HL-60 (cell line): ENCODE measurements around the gene SUPT20H.
A peak's percentile ranks its signal among the peaks of the same experiment; 100 is the strongest.

Experiments
- DNase-seq, 2 experiments: peaks; one replicate each; pipeline ENCODE4 v3.0.0-alpha.2; 2010 to 2020; ENCODE audit warnings: low read depth in 1 of 2, low spot score in 1 of 2
- H3K27ac ChIP-seq: fragments of 250-450 bp; sonication (Bioruptor Pico); replicated peaks from 2 replicates; pipeline ENCODE4 v1.5.1; 2020; ENCODE audit warnings: mild to moderate bottlenecking, moderate library complexity
- H3K27me3 ChIP-seq: fragments of 250-450 bp; sonication (Bioruptor Pico); 2 replicates; pipeline ENCODE4 v1.5.1; 2021; ENCODE audit warnings: mild to moderate bottlenecking, moderate library complexity; ENCODE audit not compliant: insufficient read depth, poor library complexity, severe bottlenecking
- H3K4me3 ChIP-seq: replicated peaks from 2 replicates; pipeline ENCODE4 v1.5.1; 2011; ENCODE audit warnings: mild to moderate bottlenecking, control low read depth, low read length; ENCODE audit not compliant: insufficient read depth
- GABPA ChIP-seq: IDR thresholded peaks from 2 replicates; pipeline ENCODE4 v1.6.1; 2012; ENCODE audit warnings: low read depth
- POLR2AphosphoS5 ChIP-seq: IDR thresholded peaks from 2 replicates; pipeline ENCODE4 v1.6.1; 2012; ENCODE audit warnings: low read depth
- SPI1 ChIP-seq: IDR thresholded peaks from 2 replicates; pipeline ENCODE4 v1.6.1; 2012; ENCODE audit warnings: low read depth, mild to moderate bottlenecking, borderline replicate concordance
- TF ChIP-seq, protein P1 (sequence below): IDR thresholded peaks from one replicate; pipeline ENCODE4 v1.5.1; 2011; ENCODE audit warnings: low read length, control low read depth, inconsistent platforms; ENCODE audit not compliant: insufficient read depth
- TF ChIP-seq, protein P2 (sequence below): IDR thresholded peaks from 2 replicates; pipeline ENCODE4 v1.6.1; 2012; ENCODE audit warnings: low read depth; ENCODE audit not compliant: insufficient replicate concordance

The SUPT20H gene

DNA sequence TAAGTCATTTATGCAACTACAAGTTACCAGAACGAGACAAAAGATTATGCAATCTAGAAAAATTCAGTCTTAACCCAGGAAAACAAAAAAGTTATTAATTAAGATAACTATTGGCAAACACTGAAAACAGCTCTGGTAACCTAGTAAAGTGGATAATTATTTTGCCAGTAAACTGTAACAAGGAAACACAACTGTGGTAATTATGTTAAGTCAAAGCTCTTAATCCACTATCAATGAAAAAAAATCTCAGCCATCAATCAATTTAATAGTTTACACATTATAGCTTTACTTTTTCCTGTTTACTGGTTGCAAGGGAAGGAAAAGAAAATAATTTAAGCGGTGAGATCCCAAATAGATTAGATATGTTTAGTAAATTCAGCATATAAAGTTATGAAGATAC lies 47.7 kb downstream of the SUPT20H start:
- TF ChIP-seq SPI1 (no peak), POLR2AphosphoS5 (no peak), GABPA (no peak)
- TF ChIP-seq, protein P1, sequence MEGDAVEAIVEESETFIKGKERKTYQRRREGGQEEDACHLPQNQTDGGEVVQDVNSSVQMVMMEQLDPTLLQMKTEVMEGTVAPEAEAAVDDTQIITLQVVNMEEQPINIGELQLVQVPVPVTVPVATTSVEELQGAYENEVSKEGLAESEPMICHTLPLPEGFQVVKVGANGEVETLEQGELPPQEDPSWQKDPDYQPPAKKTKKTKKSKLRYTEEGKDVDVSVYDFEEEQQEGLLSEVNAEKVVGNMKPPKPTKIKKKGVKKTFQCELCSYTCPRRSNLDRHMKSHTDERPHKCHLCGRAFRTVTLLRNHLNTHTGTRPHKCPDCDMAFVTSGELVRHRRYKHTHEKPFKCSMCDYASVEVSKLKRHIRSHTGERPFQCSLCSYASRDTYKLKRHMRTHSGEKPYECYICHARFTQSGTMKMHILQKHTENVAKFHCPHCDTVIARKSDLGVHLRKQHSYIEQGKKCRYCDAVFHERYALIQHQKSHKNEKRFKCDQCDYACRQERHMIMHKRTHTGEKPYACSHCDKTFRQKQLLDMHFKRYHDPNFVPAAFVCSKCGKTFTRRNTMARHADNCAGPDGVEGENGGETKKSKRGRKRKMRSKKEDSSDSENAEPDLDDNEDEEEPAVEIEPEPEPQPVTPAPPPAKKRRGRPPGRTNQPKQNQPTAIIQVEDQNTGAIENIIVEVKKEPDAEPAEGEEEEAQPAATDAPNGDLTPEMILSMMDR = no peak
- TF ChIP-seq, protein P2, sequence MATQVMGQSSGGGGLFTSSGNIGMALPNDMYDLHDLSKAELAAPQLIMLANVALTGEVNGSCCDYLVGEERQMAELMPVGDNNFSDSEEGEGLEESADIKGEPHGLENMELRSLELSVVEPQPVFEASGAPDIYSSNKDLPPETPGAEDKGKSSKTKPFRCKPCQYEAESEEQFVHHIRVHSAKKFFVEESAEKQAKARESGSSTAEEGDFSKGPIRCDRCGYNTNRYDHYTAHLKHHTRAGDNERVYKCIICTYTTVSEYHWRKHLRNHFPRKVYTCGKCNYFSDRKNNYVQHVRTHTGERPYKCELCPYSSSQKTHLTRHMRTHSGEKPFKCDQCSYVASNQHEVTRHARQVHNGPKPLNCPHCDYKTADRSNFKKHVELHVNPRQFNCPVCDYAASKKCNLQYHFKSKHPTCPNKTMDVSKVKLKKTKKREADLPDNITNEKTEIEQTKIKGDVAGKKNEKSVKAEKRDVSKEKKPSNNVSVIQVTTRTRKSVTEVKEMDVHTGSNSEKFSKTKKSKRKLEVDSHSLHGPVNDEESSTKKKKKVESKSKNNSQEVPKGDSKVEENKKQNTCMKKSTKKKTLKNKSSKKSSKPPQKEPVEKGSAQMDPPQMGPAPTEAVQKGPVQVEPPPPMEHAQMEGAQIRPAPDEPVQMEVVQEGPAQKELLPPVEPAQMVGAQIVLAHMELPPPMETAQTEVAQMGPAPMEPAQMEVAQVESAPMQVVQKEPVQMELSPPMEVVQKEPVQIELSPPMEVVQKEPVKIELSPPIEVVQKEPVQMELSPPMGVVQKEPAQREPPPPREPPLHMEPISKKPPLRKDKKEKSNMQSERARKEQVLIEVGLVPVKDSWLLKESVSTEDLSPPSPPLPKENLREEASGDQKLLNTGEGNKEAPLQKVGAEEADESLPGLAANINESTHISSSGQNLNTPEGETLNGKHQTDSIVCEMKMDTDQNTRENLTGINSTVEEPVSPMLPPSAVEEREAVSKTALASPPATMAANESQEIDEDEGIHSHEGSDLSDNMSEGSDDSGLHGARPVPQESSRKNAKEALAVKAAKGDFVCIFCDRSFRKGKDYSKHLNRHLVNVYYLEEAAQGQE = no peak
- Histone ChIP-seq H3K27me3 (no peaks in the 10 kb centered on the region), H3K27ac (peak overlapping the region; percentile 5; the same call in 1 of the 2 replicates), H3K4me3 (no peak overlapping the region)
- no peak for DNase-seq

DNA sequence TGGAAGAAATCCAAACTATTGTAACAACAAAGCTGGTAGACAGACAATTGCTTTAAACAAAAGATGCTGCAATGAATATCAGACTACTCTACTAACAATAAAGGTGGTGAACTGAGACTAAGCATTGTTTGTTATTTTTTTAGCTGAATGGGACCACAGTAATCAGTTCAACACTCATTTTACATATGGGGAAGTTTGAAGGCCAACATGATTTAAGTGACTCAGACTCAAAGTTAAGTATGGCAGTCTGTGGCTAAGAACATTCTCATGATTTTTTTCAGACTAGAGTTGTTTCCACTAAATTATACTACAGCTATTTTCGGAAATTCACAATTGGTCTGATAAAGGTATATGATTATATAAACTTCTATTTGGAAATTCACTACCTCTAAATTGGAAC lies 48.5 kb downstream of the SUPT20H start:
- H3K27me3 ChIP-seq = no peaks in the 10 kb centered on the region
- DNase-seq = no peak
- peak overlapping the region; percentile 5; the same call in 1 of the 2 replicates for H3K27ac ChIP-seq
- no peak overlapping the region for H3K4me3 ChIP-seq
- TF ChIP-seq, protein P2 = no peak
- TF ChIP-seq SPI1 (no peak), POLR2AphosphoS5 (no peak), GABPA (no peak)
- TF ChIP-seq, protein P1 = no peak

DNA sequence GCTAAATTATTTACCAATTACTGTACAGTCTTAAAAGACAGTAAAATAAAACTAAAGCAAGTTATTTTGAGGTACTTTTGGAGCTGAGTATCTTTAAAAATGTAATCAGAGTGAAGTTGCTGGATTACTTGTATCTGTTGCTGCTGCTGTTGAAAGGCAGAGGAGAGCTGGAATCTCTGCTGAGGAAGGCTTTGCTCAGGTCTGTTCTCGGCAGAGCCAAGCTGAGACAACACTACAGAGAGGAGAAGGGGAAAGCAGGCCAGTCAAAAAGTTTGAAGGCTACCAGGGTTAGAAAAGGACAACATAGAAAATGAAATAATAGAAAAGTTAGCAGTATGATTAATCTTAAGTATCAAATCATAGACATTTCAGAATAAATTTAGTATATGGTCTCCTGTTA lies 49.1 kb downstream of the SUPT20H start:
- Histone ChIP-seq H3K27me3 (no peaks in the 10 kb centered on the region), H3K4me3 (no peak overlapping the region), H3K27ac (no peak overlapping the region)
- TF ChIP-seq SPI1 = no peak
- TF ChIP-seq, protein P1 = no peak
- TF ChIP-seq GABPA = no peak
- no peak for TF ChIP-seq POLR2AphosphoS5
- TF ChIP-seq, protein P2 = no peak
- DNase-seq = no peak
